Measurements from ENCODE around the gene TULP4. TPM values are rescaled to one million over a fixed set of nuclear protein-coding genes. Genes with fewer than 3 reads are reported as not detected.
"Not testable (repeated sequence)": the region's sequence is repeated elsewhere in the genome, so short reads cannot be mapped to it uniquely, and the experiment has no call there.

Gene TULP4
- total RNA-seq, 1 donor from 2014 or later = 29.9 TPM

DNA sequence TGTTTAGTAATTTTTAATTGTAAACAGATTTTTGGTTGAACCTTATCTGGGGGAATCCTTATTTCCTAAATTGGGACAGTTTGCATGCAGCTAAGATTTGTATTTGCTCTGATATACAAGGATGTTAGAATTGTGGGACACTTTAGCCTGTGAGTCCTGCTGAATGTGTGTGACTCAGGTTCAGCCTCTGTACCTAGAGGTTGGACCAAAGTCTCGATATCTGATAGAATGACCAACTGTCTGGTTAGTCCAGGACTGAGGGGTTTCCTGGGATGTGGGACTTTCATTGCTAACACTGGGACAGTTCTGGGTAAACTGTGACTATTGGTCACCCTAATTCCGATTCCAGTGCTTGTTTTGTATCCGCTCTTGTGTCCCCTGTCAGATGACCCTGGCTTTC, 20.2 kb upstream of the TULP4 start:
- intact Hi-C loops (cut with micrococcal nuclease) = loop anchor here (10.0 kb wide), 1 partner anchor 63 kb away; no protein-coding TSS in a partner anchor

DNA sequence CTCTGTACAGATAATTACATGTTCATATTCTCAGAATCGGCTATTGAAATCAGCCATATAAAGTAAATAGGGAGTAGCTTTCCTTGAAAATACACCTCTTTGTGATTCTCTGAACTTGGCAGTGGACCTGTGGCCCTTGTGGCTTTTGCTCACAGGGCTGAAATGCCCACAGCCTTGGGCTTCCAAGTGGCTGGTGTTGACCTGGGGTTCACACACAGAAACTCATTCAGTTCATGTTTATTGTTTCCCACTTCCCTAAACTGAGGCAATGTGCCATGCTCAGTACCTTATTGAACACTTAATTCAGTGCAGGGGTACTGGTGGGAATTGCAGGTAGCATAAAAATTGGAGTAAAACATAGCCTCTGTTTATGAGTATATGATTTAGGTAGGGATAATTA, 19.1 kb upstream of the TULP4 start:
- intact Hi-C loops (cut with micrococcal nuclease) = loop anchor here (10.0 kb wide), 1 partner anchor 62 kb away; no protein-coding TSS in a partner anchor

DNA sequence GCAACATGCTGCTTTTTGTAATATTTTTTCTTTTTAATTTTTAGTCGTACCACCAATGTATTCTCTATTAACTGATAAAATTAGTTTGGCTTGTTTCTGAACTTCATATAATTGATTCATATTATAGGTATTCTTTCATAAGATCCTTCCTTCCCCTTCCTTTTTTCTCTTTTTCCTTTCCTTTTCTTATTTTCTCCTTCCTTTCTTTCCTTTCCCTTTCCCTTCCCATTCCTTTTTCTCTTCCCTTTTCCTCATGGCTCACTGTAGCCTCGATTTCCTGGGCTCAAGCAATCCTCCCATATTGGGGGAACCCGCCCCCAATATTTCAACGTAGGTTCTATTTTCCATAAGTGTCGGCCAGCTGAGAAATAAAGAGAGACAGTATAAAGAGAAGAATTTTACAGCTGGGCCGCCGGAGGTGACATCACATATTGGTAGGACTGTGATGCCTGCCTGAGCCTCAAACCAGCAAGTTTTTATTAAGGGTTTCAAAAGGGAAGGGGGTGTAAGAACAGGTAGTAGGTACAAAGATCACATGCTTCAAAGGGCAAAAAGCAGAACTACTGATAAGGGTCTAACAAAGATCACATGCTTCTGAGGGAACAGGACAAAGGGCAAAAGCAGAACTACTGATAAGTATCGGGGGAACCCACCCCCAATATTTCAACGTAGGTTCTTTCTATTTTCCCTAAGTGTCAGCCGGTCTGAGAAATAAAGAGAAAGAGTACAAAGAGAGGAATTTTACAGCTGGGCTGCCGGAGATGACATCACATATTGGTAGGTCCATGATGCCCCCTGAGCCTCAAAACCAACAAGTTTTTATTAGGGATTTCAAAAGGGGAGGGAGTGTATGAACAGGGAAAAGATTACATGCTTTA, 16.1 kb upstream of the TULP4 start:
- intact Hi-C loops (cut with micrococcal nuclease) = loop anchor here (10.0 kb wide), 1 partner anchor 59 kb away; no protein-coding TSS in a partner anchor

DNA sequence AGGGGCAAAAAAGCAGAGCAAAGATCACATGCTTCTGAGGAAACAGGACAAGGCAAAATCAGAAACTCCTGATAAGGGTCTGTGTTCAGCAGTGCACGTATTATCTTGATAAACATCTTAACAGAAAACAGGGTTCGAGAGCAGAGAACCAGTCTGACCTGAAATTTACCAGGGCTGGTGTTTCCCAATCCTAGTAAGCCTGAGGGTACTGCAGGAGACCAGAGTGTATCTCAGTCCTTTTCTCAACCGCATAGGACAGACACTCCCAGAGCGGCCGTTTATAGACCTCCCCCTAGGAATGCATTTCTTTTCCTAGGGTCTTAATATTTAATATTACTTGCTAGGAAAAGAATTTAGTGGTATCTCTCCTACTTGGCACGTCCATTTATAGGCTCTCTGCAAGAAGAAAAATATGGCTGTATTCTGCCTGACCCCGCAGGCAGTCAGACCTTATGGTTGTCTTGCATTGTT, 15.4 kb upstream of the TULP4 start:
- intact Hi-C loops (cut with micrococcal nuclease) = loop anchor here (10.0 kb wide), 1 partner anchor 58 kb away; no protein-coding TSS in a partner anchor

DNA sequence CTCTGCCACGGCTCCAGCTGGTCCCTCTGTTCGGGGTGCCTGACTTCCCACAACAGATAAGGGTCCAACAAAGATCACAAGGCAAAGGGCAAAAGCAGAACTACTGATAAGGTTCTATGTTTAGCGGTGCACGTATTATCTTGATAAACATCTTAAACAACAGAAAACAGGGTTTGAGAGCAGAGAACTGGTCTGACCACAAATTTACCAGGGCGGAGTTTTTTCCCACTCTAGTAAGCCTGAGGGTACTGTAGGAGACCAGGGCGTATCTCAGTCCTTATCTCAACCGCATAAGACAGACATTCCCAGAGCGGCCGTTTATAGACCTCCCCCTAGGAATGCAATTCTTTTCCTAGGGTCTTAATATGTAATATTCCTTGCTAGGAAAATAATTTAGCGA, 14.6 kb upstream of the TULP4 start:
- intact Hi-C loops (cut with micrococcal nuclease) = loop anchor here (10.0 kb wide), 1 partner anchor 57 kb away; no protein-coding TSS in a partner anchor

DNA sequence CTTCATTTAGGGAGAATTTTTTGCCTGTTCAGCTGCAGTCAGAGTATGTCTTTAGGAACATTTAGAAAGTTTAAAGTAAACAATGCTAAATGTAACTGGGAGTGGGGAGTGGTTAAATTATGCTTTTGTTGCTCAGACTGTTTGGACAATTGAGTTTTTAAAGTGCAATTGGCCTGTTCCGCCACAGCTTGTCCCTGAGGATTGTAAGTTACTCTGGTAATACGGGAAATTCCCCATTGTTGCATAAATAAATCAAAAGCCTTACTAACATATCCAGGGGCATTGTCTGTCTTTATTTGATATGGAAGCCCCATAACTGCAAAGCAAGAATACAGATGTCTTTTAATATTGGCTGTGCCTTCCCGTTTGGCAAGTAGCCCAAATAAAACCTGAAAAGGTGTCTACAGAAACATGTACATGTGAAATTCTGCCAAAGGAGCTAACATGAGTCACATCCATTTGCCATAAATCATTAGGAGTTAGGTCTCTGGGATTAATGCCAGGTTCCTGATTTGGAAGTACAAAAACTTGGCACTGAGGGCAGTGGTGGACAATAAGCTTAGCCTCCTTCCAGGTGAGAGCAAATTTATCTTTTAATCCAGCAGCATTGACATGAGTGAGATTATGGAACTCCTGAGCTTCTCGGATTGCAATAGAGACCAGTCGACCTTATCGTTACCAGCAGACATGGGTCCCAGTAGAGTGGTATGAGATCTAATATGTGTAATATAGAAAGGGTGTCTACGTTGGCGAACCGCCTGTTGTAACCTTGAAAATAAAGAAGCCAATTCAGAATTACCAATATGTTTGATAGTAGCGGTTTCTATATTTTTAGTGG, 11.7 kb upstream of the TULP4 start:
- intact Hi-C loops (cut with micrococcal nuclease) = not testable (repeated sequence)

DNA sequence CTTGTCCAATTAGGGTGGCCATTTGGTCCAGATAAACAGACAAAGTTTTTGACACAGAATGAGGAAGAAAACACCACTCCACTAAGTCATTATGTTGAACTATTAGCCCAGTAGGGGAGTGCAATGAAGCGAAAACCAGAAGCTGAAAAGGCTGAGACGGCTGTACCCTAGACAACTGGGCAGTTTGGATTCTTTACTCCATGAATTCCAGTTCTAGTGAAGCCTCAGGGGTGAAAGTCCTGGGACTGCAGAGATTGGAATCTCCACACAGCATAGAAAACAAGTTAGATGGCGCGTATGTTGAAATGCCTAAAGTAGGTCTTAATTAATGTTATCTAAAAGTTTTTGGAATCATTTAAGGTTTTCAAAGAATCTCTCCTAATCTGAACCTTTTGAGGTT, 10.7 kb upstream of the TULP4 start:
- intact Hi-C loops (cut with micrococcal nuclease) = not testable (repeated sequence)

DNA sequence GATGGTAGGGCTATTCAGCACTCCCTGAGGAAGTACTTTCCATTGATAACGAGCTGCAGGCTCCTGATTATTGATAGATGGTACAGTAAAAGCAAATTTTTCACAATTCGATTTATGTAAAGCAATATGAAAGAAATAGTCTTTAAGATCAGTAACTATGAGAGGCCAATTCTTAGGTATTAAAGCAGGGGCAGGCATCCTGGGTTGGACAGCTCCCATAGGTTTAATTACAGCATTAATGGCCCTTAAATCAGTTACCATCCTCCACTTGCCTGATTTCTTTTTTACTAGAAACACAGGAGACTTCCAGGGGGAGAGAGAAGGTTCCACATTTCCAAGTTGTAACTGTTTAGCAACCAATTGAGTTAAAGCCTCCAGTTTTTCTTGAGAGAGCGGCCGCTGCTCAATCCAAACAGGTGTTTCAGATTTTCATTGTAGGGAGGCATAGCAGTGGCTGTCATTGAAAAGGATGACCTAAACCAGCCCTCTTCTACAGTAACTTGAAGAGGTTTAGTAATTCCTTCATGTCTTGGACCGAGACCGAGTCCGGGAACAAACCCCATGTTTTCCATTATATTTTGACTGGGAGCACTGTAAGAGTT, 10.0 kb upstream of the TULP4 start:
- intact Hi-C loops (cut with micrococcal nuclease) = not testable (repeated sequence)

DNA sequence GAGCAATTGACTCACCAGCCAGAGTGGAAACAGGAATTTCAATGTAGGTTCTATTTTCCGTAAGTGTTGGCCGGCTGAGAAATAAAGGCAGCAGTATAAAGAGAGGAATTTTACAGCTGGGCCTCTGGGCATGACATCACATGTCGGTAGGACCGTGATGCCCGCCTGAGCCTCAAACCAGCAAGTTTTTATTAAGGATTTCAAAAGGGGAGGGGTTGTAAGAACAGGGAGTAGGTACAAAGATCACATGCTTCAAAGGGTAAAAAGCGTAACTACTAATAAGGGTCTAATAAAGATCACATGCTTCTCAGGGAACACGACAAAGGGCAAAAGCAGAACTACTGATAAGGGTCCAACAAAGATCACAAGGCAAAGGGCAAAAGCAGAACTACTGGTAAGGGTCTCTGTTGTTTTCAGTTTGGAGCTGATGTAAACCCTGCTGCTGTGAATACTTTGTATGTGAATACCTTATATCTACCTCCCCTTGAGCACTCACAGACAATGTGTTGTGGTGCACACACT, 9.0 kb upstream of the TULP4 start:
- intact Hi-C loops (cut with micrococcal nuclease) = no loop called here

DNA sequence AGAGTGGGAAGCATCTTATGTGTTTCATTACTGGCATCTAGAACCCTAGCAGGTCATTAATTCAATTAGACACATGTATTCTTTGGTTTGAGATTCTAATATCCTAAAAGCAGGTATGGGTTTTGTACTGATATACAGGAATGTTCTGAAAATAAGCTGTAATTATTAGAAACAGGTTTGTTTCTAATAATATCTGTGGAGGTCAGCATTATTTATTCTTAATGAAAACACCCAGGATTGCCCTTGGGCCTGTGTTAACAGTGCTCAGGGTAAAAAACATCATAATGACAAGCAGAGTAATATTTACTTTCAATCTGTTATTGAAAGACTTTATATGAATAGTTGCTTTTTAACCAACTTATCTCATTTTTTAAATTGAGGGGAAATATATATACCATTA, 8.0 kb upstream of the TULP4 start:
- intact Hi-C loops (cut with micrococcal nuclease) = no loop called here

DNA sequence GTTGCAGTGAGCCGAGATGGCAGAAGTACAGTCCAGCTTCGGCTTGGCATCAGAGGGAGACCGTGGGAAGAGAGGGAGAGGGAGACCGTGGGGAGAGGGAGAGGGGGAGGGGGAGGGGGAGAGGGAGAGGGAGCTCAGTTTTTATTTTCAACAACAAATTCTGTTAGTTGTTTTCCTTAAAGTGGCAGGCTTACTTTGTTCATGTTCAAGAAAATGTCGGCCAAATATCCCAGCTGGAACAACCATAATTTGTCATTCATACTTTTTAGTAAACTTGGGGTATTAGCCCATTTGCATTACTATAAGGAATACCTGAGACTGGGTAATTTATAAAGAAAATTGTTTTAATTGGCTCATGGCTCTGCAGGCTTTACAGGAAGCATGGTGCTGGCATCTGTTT, 2.5 kb upstream of the TULP4 start:
- intact Hi-C loops (cut with micrococcal nuclease) = no loop called here

DNA sequence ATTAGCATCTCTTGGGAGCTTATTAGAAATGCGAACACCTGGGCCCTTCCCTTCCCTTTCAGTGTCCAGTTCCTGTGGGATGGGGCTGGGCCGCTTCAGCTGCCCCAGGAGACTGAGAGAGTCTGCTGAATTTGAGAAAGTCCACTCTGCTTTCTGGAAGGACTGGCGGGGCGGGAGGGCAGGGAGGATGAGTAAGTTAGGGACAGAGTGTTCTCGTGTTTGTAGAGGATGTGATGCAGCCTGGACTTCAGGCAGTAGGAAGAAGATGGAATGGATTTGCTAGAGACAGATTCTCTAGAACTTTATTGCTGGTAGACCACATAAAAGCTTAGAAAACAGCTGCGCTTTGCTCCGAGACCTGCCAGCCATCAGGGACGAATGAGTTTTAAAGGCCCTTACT, 1.1 kb upstream of the TULP4 start:
- intact Hi-C loops (cut with micrococcal nuclease) = no loop called here

DNA sequence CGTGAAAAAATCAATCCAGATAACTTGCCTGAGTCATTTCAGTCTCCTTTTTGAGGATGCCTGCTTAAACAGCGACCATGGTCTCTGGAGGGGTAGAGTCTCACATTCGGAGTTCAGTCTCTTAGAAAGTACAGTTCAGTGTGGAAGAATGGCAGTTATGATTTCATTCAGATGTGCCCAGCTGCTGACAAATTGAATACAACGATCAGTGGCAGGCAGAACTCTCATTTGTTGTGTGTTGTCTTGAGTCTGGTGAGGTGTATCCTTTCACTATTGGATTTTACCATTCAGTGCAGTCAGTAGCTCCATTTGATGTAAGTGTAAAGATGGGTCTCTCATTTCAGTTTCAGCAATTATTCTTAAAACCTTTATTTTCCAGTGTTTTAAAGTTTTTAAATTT, 639 bp upstream of the TULP4 start:
- intact Hi-C loops (cut with micrococcal nuclease) = no loop called here

DNA sequence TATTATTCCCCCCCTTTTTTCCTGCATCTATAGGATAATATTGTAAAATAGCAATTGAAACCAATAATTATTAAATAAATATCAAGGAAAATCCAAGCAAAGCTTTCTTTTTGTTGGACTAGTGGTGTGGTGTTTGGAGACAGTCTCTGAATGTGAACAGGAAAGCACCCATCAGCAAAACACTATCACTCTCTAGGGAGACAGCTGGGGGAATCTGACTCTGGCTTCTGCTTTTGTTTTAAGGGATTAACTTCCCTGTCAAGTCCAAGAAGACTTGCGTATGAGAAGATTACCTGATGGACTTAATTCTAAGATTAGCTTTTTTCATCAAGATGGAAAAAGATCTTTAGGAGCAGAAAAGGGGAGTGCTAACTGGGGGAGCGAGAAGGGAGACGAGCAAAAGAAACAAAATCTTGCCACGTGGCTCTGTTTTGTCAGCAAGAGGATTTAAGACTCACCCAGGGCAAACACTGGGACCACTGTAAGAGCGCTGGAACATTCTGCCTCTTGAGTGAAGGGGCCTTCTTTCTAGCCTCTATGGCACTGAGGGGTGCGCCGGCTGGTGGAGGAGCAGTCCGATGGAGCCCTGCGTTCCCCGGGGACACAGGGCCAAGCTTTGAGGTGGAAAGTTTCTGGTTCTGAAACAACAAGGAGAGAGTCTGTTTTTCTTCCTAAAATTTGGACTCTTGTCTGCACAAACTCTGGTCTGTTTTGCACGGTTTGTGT, 570 bp downstream of the TULP4 start:
- intact Hi-C loops (cut with micrococcal nuclease) = no loop called here

DNA sequence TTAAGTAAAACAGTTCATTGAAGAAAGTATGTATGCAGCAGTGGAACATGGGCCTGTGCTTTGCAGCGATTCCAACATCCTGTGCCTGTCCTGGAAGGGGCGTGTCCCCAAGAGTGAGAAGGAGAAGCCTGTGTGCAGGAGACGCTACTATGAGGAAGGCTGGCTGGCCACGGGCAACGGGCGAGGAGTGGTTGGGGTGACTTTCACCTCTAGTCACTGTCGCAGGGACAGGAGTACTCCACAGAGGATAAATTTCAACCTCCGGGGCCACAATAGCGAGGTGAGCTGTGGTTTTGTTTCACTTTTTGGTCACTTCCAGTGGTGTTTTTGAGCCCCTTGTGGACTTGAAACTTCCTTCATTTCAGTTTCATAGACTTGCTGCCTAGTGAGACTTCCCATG, 1.7 kb downstream of the TULP4 start:
- intact Hi-C loops (cut with micrococcal nuclease) = no loop called here

DNA sequence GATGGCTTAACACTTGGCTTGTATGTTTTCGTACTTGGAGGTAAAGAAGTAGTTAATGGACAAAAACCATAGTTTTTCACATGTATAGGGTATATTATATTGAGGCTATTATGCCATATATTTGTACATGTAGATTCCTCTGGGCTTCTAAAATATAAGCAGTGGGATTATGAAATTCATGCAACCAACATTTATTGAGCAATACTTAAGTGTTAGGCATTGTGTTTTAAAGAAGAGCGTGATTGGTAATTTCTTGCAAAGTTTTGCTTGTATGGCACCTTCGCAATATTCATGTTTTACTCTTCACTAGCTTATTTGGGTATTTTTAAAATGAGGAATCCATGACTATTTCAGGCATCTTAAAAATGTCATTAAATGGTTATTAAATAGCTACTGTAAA, 2.5 kb downstream of the TULP4 start:
- intact Hi-C loops (cut with micrococcal nuclease) = no loop called here

DNA sequence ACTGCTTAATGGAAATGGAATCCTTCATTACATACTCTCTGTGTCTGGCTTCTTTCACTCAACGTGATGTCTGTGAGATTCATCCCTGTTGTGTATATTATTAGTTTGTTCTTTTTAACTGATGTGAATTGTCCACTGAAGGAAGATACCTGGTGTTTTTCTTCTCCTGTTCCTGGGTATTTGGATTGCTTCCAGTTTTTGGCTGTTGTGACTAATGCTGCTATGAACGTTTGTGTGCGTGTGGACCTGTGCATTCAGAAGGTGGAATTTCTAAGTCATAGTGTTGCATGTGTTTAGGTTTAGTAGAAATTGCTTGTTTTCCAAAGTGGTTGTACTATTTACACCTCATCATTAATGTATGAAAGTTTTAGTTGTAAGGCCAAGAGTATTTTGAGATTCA, 3.8 kb downstream of the TULP4 start:
- intact Hi-C loops (cut with micrococcal nuclease) = no loop called here

DNA sequence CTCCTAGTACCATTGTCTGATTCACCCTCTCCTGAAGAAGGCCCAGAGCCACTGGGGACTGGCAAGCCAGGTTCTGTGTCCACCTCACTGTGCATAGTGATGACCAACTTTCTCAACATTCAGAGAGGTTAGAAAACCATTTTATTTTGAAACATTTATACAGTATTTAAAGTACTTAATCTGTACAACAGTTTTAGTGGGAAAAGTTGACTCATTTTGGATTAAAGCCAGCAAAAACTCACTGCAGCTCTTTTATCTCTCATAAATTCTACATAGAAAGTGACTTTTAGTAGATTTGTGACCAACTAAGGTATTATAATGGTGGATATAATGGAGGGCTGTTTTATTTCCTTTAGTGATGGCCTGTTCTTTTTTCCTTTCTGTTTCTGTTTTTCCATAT, 9.7 kb downstream of the TULP4 start:
- intact Hi-C loops (cut with micrococcal nuclease) = no loop called here

DNA sequence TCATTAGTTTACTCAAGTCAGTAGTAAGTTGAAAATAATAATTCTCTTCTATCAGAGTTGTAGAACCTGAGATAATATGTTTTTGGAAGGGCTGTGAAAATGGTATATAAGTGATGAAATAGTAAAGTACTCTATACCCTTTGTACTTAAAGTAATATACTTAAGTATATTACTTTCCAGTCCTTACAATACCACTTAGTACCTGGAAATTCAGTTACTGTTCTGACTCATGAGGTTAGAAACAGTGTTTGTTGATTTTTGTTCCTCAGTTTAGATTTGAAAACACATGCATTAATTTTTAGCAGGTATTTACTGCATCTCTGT, 10.1 kb downstream of the TULP4 start:
- intact Hi-C loops (cut with micrococcal nuclease) = no loop called here

DNA sequence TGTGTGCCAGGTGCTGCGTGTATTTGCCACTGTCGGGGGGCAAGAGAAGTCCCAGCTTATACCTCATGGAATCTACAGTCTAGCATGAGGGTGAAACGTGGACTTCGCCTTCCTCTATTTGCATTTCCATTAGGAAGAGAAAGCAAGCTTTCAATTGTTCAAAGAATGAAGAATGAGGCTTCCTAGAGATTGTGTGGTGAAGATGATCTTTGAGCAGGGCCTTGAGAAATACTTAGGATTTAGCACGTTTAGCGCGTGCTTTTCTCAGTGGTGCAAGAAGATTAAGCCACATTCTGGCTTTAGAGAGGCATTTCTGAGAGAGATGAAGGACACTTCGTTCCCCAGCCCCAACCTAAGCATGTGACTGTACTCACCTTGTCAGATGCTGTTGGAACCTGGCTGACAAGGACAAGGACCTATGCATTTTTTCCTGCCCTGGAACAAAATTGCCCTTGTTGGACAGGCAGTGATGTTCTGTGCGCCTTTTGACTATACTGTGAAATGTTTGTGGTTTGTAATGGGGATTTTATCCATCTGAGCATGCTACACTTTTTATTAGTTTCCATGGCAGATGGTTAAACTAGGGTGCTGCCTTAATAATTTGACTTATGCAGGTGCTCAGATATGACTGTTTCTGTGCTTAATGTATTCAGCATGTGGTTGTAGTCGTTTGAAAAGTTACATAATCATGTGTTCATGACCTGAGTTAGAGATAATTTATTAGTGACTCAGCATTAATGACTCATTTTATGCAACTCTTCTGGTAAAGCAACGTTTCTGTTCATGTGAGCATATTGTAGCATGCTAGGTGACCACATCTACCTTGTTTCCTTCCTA, 10.7 kb downstream of the TULP4 start:
- intact Hi-C loops (cut with micrococcal nuclease) = no loop called here
